ENCODE data around the gene ZNF564. TPM values are rescaled to one million over a fixed set of nuclear protein-coding genes. Genes with fewer than 3 reads are reported as not detected.
"Not testable (repeated sequence)": the region's sequence is repeated elsewhere in the genome, so short reads cannot be mapped to it uniquely, and the experiment has no call there.

Gene ZNF564
- total and polyA plus RNA-seq, 9 donors, result 3.9 to 11.7 (median 4.3) TPM

- no peak overlapping the region for H3K4me3 ChIP-seq (ENCODE audit: low read length)
- H3K36me3 ChIP-seq (ENCODE audit: control insufficient read depth, insufficient read depth, low read length), result peaks cover 25% of the 10 kb centered on the region
Measured at GRCh38 chr19:12521996-12522395, 29.3 kb downstream of the ZNF564 start.

GRCh38 chr19:12513531-12514061, 37.7 kb downstream of the ZNF564 start:
- H3K27ac ChIP-seq (ENCODE audit: low read length), result no peak overlapping the region
- no peaks in the 10 kb centered on the region for H3K4me1 ChIP-seq (ENCODE audit: control insufficient read depth, insufficient read depth, low read length)
- 15% methylated on average over 35 of the region's 35 CpGs for WGBS (ENCODE audit: insufficient coverage)
- H3K9me3 ChIP-seq (replicated peaks; ENCODE audit: control insufficient read depth, low read depth, low read length), result peaks cover 13% of the 10 kb centered on the region
- no peak overlapping the region for H3K4me3 ChIP-seq (ENCODE audit: low read length)
- no peaks in the 10 kb centered on the region for H3K36me3 ChIP-seq (ENCODE audit: control insufficient read depth, insufficient read depth, low read length)
- peaks cover 5% of the 10 kb centered on the region for H3K27me3 ChIP-seq (ENCODE audit: control insufficient read depth, insufficient read depth, low read length)
- DNase-seq, result no peak

More at GRCh38 chr19:12521996-12522395, 29.3 kb downstream of the ZNF564 start:
- Histone ChIP-seq H3K27me3 (ENCODE audit: control insufficient read depth, insufficient read depth, low read length) (no peaks in the 10 kb centered on the region), H3K4me1 (ENCODE audit: control insufficient read depth, insufficient read depth, low read length) (no peaks in the 10 kb centered on the region), H3K27ac (ENCODE audit: low read length) (no peak overlapping the region), H3K9me3 (replicated peaks; ENCODE audit: control insufficient read depth, low read depth, low read length) (peaks cover 70% of the 10 kb centered on the region)
- 49% methylated on average over 6 of the region's 6 CpGs for WGBS (ENCODE audit: insufficient coverage)
- DNase-seq, result no peak

- WGBS (ENCODE audit: insufficient coverage), result no CpG with 5 or more reads among the region's 4 CpGs
- H3K4me1 ChIP-seq (ENCODE audit: control insufficient read depth, insufficient read depth, low read length), result peaks cover 8% of the 10 kb centered on the region
Measured at GRCh38 chr19:12497032-12497431, 54.2 kb downstream of the ZNF564 start.

GRCh38 chr19:12496480-12496879, 54.8 kb downstream of the ZNF564 start:
- no peak overlapping the region for H3K27ac ChIP-seq (ENCODE audit: low read length)
- no peak overlapping the region for H3K4me3 ChIP-seq (ENCODE audit: low read length)
- no peak for DNase-seq
- no peaks in the 10 kb centered on the region for H3K9me3 ChIP-seq (replicated peaks; ENCODE audit: control insufficient read depth, low read depth, low read length)
- no peaks in the 10 kb centered on the region for H3K36me3 ChIP-seq (ENCODE audit: control insufficient read depth, insufficient read depth, low read length)
- WGBS (ENCODE audit: insufficient coverage), result 100% methylated on average over 2 of the region's 6 CpGs
- peaks cover 8% of the 10 kb centered on the region for H3K4me1 ChIP-seq (ENCODE audit: control insufficient read depth, insufficient read depth, low read length)
- H3K27me3 ChIP-seq (ENCODE audit: control insufficient read depth, insufficient read depth, low read length), result peaks cover 3% of the 10 kb centered on the region

More at GRCh38 chr19:12497032-12497431, 54.2 kb downstream of the ZNF564 start:
- H3K27ac ChIP-seq (ENCODE audit: low read length), result no peak overlapping the region
- no peak for DNase-seq
- H3K36me3 ChIP-seq (ENCODE audit: control insufficient read depth, insufficient read depth, low read length), result no peaks in the 10 kb centered on the region
- H3K9me3 ChIP-seq (replicated peaks; ENCODE audit: control insufficient read depth, low read depth, low read length), result no peaks in the 10 kb centered on the region
- H3K27me3 ChIP-seq (ENCODE audit: control insufficient read depth, insufficient read depth, low read length), result peaks cover 3% of the 10 kb centered on the region
- no peak overlapping the region for H3K4me3 ChIP-seq (ENCODE audit: low read length)

GRCh38 chr19:12495002-12495802, 56.1 kb downstream of the ZNF564 start:
- Histone ChIP-seq H3K36me3 (ENCODE audit: control insufficient read depth, insufficient read depth, low read length) (no peaks in the 10 kb centered on the region), H3K27ac (ENCODE audit: low read length) (peak overlapping the region; percentile 78), H3K4me3 (ENCODE audit: low read length) (peak overlapping the region; percentile 60), H3K4me1 (ENCODE audit: control insufficient read depth, insufficient read depth, low read length) (peaks cover 8% of the 10 kb centered on the region), H3K27me3 (ENCODE audit: control insufficient read depth, insufficient read depth, low read length) (peaks cover 3% of the 10 kb centered on the region), H3K9me3 (replicated peaks; ENCODE audit: control insufficient read depth, low read depth, low read length) (no peaks in the 10 kb centered on the region)
- peak; percentile 97 for DNase-seq
- WGBS (ENCODE audit: insufficient coverage), result 1% methylated on average over 51 of the region's 51 CpGs

- H3K9me3 ChIP-seq (replicated peaks; ENCODE audit: control insufficient read depth, low read depth, low read length), result no peaks in the 10 kb centered on the region
- H3K27ac ChIP-seq (ENCODE audit: low read length), result no peak overlapping the region
- peaks cover 3% of the 10 kb centered on the region for H3K27me3 ChIP-seq (ENCODE audit: control insufficient read depth, insufficient read depth, low read length)
- H3K4me3 ChIP-seq (ENCODE audit: low read length), result no peak overlapping the region
- H3K4me1 ChIP-seq (ENCODE audit: control insufficient read depth, insufficient read depth, low read length), result peaks cover 8% of the 10 kb centered on the region
- no CpG with 5 or more reads among the region's 3 CpGs for WGBS (ENCODE audit: insufficient coverage)
- H3K36me3 ChIP-seq (ENCODE audit: control insufficient read depth, insufficient read depth, low read length), result no peaks in the 10 kb centered on the region
- DNase-seq, result no peak
Measured at GRCh38 chr19:12494260-12494860, 56.9 kb downstream of the ZNF564 start.

GRCh38 chr19:12486265-12486783, 65.0 kb downstream of the ZNF564 start:
- WGBS (ENCODE audit: insufficient coverage), result 91% methylated on average over 1 of the region's 1 CpG
- DNase-seq, result not testable (repeated sequence)

GRCh38 chr19:12485571-12485970, 65.7 kb downstream of the ZNF564 start:
- H3K9me3 ChIP-seq (replicated peaks; ENCODE audit: control insufficient read depth, low read depth, low read length), result no peaks in the 10 kb centered on the region
- no peak for DNase-seq
- H3K27ac ChIP-seq (ENCODE audit: low read length), result no peak overlapping the region
- no peaks in the 10 kb centered on the region for H3K27me3 ChIP-seq (ENCODE audit: control insufficient read depth, insufficient read depth, low read length)
- no peaks in the 10 kb centered on the region for H3K36me3 ChIP-seq (ENCODE audit: control insufficient read depth, insufficient read depth, low read length)
- no peak overlapping the region for H3K4me3 ChIP-seq (ENCODE audit: low read length)
- 57% methylated on average over 1 of the region's 3 CpGs for WGBS (ENCODE audit: insufficient coverage)
- peaks cover 11% of the 10 kb centered on the region for H3K4me1 ChIP-seq (ENCODE audit: control insufficient read depth, insufficient read depth, low read length)

More at GRCh38 chr19:12486265-12486783, 65.0 kb downstream of the ZNF564 start:
- not testable (repeated sequence) for H3K9me3 ChIP-seq (replicated peaks; ENCODE audit: control insufficient read depth, low read depth, low read length); H3K4me3 ChIP-seq (ENCODE audit: low read length); H3K27me3 ChIP-seq (ENCODE audit: control insufficient read depth, insufficient read depth, low read length); H3K27ac ChIP-seq (ENCODE audit: low read length); H3K36me3 ChIP-seq (ENCODE audit: control insufficient read depth, insufficient read depth, low read length)
- H3K4me1 ChIP-seq (ENCODE audit: control insufficient read depth, insufficient read depth, low read length), result peaks cover 11% of the 10 kb centered on the region

- under 1% methylated on average over 7 of the region's 11 CpGs for WGBS (ENCODE audit: insufficient coverage)
Measured at GRCh38 chr19:12485052-12485416, 66.2 kb downstream of the ZNF564 start.

GRCh38 chr19:12484371-12485051, 66.8 kb downstream of the ZNF564 start, which contains the start of gene ZNF709:
TSS of gene ZNF709 (minus strand) at chr19:12484816. CDS start at chr19:12484657, 159 bp downstream.
- peak within 1 kb of the TSS; percentile 57 for H3K4me3 ChIP-seq (ENCODE audit: low read length)
- H3K27ac ChIP-seq (ENCODE audit: low read length), result peak within 1 kb of the TSS; percentile 59
- no peaks in the 10 kb centered on the region for H3K9me3 ChIP-seq (replicated peaks; ENCODE audit: control insufficient read depth, low read depth, low read length)
- H3K4me1 ChIP-seq (ENCODE audit: control insufficient read depth, insufficient read depth, low read length), result peaks cover 11% of the 10 kb centered on the region
- no peaks in the 10 kb centered on the region for H3K27me3 ChIP-seq (ENCODE audit: control insufficient read depth, insufficient read depth, low read length)
- DNase-seq, result peak; percentile 97
- H3K36me3 ChIP-seq (ENCODE audit: control insufficient read depth, insufficient read depth, low read length), result no peaks in the 10 kb centered on the region
- WGBS (ENCODE audit: insufficient coverage), result 0% methylated on average over 53 of the region's 53 CpGs

More at GRCh38 chr19:12485052-12485416, 66.2 kb downstream of the ZNF564 start:
- Histone ChIP-seq H3K4me3 (ENCODE audit: low read length) (peak overlapping the region; percentile 57), H3K36me3 (ENCODE audit: control insufficient read depth, insufficient read depth, low read length) (no peaks in the 10 kb centered on the region), H3K4me1 (ENCODE audit: control insufficient read depth, insufficient read depth, low read length) (peaks cover 11% of the 10 kb centered on the region), H3K9me3 (replicated peaks; ENCODE audit: control insufficient read depth, low read depth, low read length) (no peaks in the 10 kb centered on the region), H3K27me3 (ENCODE audit: control insufficient read depth, insufficient read depth, low read length) (no peaks in the 10 kb centered on the region), H3K27ac (ENCODE audit: low read length) (peak overlapping the region; percentile 59)
- DNase-seq, result no peak
